GM23248 (cell line): ENCODE measurements around the gene KNDC1.

Experiments
- EZH2 ChIP-seq: fragments of 200-600 bp; sonication (generic); IDR thresholded peaks from 2 replicates; pipeline ENCODE4 v1.6.1; 2018; ENCODE audit warnings: antibody characterized with exemption, mild to moderate bottlenecking; ENCODE audit not compliant: insufficient read depth, poor library complexity, severe bottlenecking
- EZH2phosphoT487 ChIP-seq: fragments of 200-600 bp; sonication (generic); IDR thresholded peaks from 2 replicates; pipeline ENCODE4 v1.6.1; 2018; ENCODE audit warnings: antibody characterized with exemption, moderate library complexity, mild to moderate bottlenecking, low read depth; ENCODE audit not compliant: insufficient read depth

DNA sequence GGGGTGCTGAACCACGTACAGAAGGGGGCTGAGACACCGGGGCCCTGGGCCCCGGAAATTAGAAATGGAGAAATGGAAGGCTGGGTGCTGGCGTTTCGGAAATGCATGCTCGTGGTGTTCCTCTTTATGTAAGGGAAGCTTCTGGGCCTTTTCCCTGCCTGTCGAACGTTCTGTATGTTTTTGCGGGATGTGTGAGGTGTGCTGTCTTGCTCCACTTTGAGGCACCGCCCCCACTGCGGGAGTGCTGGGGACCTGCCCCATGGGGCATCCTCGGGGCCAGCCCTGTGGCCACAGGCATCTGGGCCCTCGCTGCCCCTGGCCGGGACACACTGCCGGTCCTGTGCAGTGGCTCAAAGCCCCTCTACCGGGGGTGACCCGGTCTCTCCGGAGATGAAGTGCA, 75.9 kb downstream of the KNDC1 start:
- TF ChIP-seq EZH2 (peak; percentile 40), EZH2phosphoT487 (no peak)
